Endothelial cell of umbilical vein (primary cell): ENCODE results near the gene SP140. TPM values are rescaled to one million over a fixed set of nuclear protein-coding genes. Genes with fewer than 3 reads are reported as not detected.
A peak's percentile ranks its signal among the peaks of the same experiment; 100 is the strongest.

Experiments
- BruUV-seq: library from RNA; stranded (reverse); fragments of 400-500 nt; replicated peaks from 2 replicates; lab custom pipeline; 2021; lab: Mats Ljungman, UMichigan
- CTCF ChIA-PET: fragments of 300-600, 350-600 bp; sonication (Branson Sonifier 250); formaldehyde crosslinking; loops from one replicate; lab custom pipeline; 2021; ENCODE audit warnings: antibody characterized with exemption, inconsistent platforms; lab: Charles Lee
- POLR2A ChIA-PET: fragments of 300-600, 350-600 bp; sonication (Branson Sonifier 250); formaldehyde crosslinking; loops from one replicate; lab custom pipeline; 2021; ENCODE audit warnings: antibody characterized with exemption, inconsistent platforms; lab: Charles Lee
- DNase-seq: peaks from one replicate; pipeline ENCODE4 v3.0.0-alpha.2; 2011; ENCODE audit warnings: low read depth, low spot score
- FAIRE-seq: peaks from 2 replicates; lab custom pipeline; 2011; peaks lifted over from hg19 to GRCh38; lab: Jason Lieb, UNC
- H2AFZ ChIP-seq: 2 replicates; pipeline ENCODE4 v1.6.0; 2012; ENCODE audit warnings: low read depth, low read length, control low read depth, inconsistent platforms
- H3K27ac ChIP-seq: 2 replicates; pipeline ENCODE4 v1.5.1; 2011; ENCODE audit warnings: low read depth, mild to moderate bottlenecking, control low read depth, low read length, moderate library complexity; ENCODE audit not compliant: insufficient read depth
- H3K27me3 ChIP-seq, 2 experiments: 2 replicates each; pipeline versions ENCODE4 v1.6.0 to v1.6.1; 2011; ENCODE audit warnings: low read length in 2 of 2, mixed read lengths in 1 of 2; ENCODE audit not compliant: control insufficient read depth in 2 of 2, insufficient read depth in 2 of 2
- H3K36me3 ChIP-seq, 2 experiments: 2 replicates in 1 of 2; 3 replicates in 1 of 2; pipeline ENCODE4 v1.5.1; 2011; ENCODE audit warnings: low read length in 2 of 2, mild to moderate bottlenecking in 1 of 2, moderate library complexity in 1 of 2; ENCODE audit not compliant: control insufficient read depth in 2 of 2, insufficient read depth in 2 of 2; ENCODE audit errors: extremely low read depth in 1 of 2
- H3K4me1 ChIP-seq: 3 replicates; pipeline ENCODE4 v1.5.1; 2011; ENCODE audit warnings: mild to moderate bottlenecking, low read length; ENCODE audit not compliant: control insufficient read depth, insufficient read depth; ENCODE audit errors: extremely low read depth
- H3K4me2 ChIP-seq: 2 replicates; pipeline ENCODE4 v1.6.1; 2011; ENCODE audit warnings: low read length, control low read depth, mixed read lengths; ENCODE audit not compliant: insufficient read depth
- H3K4me3 ChIP-seq, 3 experiments: fragments of 200-600 bp in 1 of 3; sonication (generic), shearing (Covaris generic) in 1 of 3; replicated peaks in 1 of 3; 2 replicates each; pipeline ENCODE4 v1.5.1; 2011 to 2016; ENCODE audit warnings: control low read depth in 3 of 3, low read length in 3 of 3, mild to moderate bottlenecking in 2 of 3, inconsistent platforms in 1 of 3, low read depth in 1 of 3, moderate library complexity in 1 of 3; ENCODE audit not compliant: insufficient read depth in 1 of 3
- H3K79me2 ChIP-seq: 2 replicates; pipeline ENCODE4 v1.6.0; 2012; ENCODE audit warnings: low read length, inconsistent platforms; ENCODE audit not compliant: control insufficient read depth, insufficient read depth
- H3K9ac ChIP-seq: replicated peaks from 2 replicates; pipeline ENCODE3; 2011; ENCODE audit warnings: low read length, control low read depth; ENCODE audit not compliant: insufficient read depth; ENCODE audit errors: extremely low read depth
- H3K9me1 ChIP-seq: replicated peaks from 3 replicates; pipeline ENCODE4 v1.6.0; 2011; ENCODE audit warnings: mild to moderate bottlenecking, low read length; ENCODE audit not compliant: control insufficient read depth, insufficient read depth; ENCODE audit errors: extremely low read depth
- H3K9me3 ChIP-seq: replicated peaks from 2 replicates; pipeline ENCODE4 v1.5.1; 2012; ENCODE audit warnings: low read length, inconsistent platforms; ENCODE audit not compliant: control insufficient read depth, insufficient read depth
- H4K20me1 ChIP-seq: replicated peaks from 2 replicates; pipeline ENCODE3; 2011; ENCODE audit warnings: mild to moderate bottlenecking, low read length; ENCODE audit not compliant: control insufficient read depth, insufficient read depth; ENCODE audit errors: extremely low read depth
- CTCF ChIP-seq, 2 donors: IDR thresholded peaks; 1 replicate in 1 of 2; 2 replicates in 1 of 2; pipeline ENCODE4 v1.5.1; 2011; ENCODE audit warnings: low read length in 2 of 2, mild to moderate bottlenecking in 2 of 2, moderate library complexity in 2 of 2, control low read depth in 1 of 2, inconsistent platforms in 1 of 2, low read depth in 1 of 2; ENCODE audit not compliant: insufficient read depth in 1 of 2; ENCODE audit errors: extremely low read depth in 1 of 2
- EZH2 ChIP-seq: IDR thresholded peaks from 2 replicates; pipeline ENCODE4 v1.6.1; 2012; ENCODE audit warnings: borderline replicate concordance, low read depth, mild to moderate bottlenecking, moderate library complexity, low read length, inconsistent platforms; ENCODE audit not compliant: severe bottlenecking
- GATA2 ChIP-seq: IDR thresholded peaks from 2 replicates; pipeline ENCODE4 v1.7.0; 2011; ENCODE audit warnings: low read depth, mild to moderate bottlenecking, moderate library complexity, mixed read lengths, low read length; ENCODE audit not compliant: insufficient read length, insufficient read depth
- JUN ChIP-seq: IDR thresholded peaks from 2 replicates; pipeline ENCODE4 v1.6.1; 2011; ENCODE audit warnings: borderline replicate concordance, low read depth; ENCODE audit not compliant: insufficient read length, insufficient read depth
- MAX ChIP-seq: IDR thresholded peaks from 2 replicates; pipeline ENCODE4 v1.6.1; 2011; ENCODE audit not compliant: insufficient read depth, insufficient read length
- MYC ChIP-seq: IDR thresholded peaks from one replicate; pipeline ENCODE4 v1.6.1; 2011; ENCODE audit warnings: mild to moderate bottlenecking, low read depth, low read length
- POLR2A ChIP-seq: IDR thresholded peaks from 2 replicates; pipeline ENCODE4 v1.6.1; 2012; ENCODE audit warnings: low read depth, mild to moderate bottlenecking, control low read depth, low read length
- POLR2AphosphoS5 ChIP-seq: IDR thresholded peaks from 2 replicates; pipeline ENCODE4 v1.6.1; 2012; ENCODE audit warnings: low read depth, mild to moderate bottlenecking, control low read depth, low read length, moderate library complexity; ENCODE audit not compliant: insufficient read depth
- dilution Hi-C: fragments of 300-500 bp; cut with MboI; formaldehyde crosslinking; loops from one replicate; pipeline ENCODE4 v1.15.0; 2019; ENCODE audit warnings: low sequenced_read_pairs; ENCODE audit not compliant: extremely low pct_ligation_motif_present
- intact Hi-C: fragments of 100-400 bp; cut with micrococcal nuclease; formaldehyde crosslinking; loops from one replicate; pipeline ENCODE4 v1.10.0; 2022
- polyA plus RNA-seq, 4 experiments: library from polyadenylated mRNA; depleted of rRNA in 3 of 4; stranded (reverse) in 3 of 4; unstranded in 1 of 4; fragments of >200 nt; gene quantifications; 2 replicates each; pipeline versions ENCODE4 v1.2.1 to v1.2.3, GENCODE V29; 2011 to 2012; ENCODE audit warnings: missing spikeins in 1 of 4
- total RNA-seq: library from RNA; stranded (reverse); gene quantifications from 2 replicates; pipeline ENCODE4 v1.2.3, GENCODE V29; 2021

The SP140 gene
- total and polyA plus RNA-seq, 2 donors (not counting 3 experiments of a cell fraction or from before 2014, with no cell fraction given): not detected

- CTCF ChIA-PET: no interaction called here
- POLR2A ChIA-PET: no interaction called here
- Histone ChIP-seq H4K20me1 (no peaks in the 10 kb centered on the region), H3K4me3 (no peak overlapping the region), H2AFZ (no peak overlapping the region), H3K4me2 (no peak overlapping the region), H3K27me3 (no peaks in the 10 kb centered on the region), H3K9me1 (no peaks in the 10 kb centered on the region), H3K9me3 (no peaks in the 10 kb centered on the region), H3K9ac (no peak overlapping the region), H3K27ac (no peak overlapping the region), H3K79me2 (peaks cover 5% of the 10 kb centered on the region), H3K4me1 (peaks cover 17% of the 10 kb centered on the region), H3K36me3 (no peaks in the 10 kb centered on the region)
- FAIRE-seq (no peak), DNase-seq (no peak)
- no TSS peak for BruUV-seq
- intact Hi-C loops: no loop called here
- dilution Hi-C loops: no loop called here
- TF ChIP-seq EZH2: no peak
- TF ChIP-seq POLR2AphosphoS5: no peak
- TF ChIP-seq CTCF (IDR thresholded peaks at IDR 0.05; ENCODE audit: extremely low read depth in 1 of 2, insufficient read depth in 1 of 2, low read depth in 1 of 2, low read length in 2 of 2): peak in 1 of 2 donors; percentile 21
- TF ChIP-seq JUN: no peak
Measured at GRCh38 chr2:230323385-230324106, 98.0 kb downstream of the SP140 start.

- H3K27ac ChIP-seq: no peak overlapping the region
- POLR2A ChIA-PET: no interaction called here
- H3K36me3 ChIP-seq: no peaks in the 10 kb centered on the region
- no peaks in the 10 kb centered on the region for H3K9me1 ChIP-seq
- H3K79me2 ChIP-seq: peaks cover 11% of the 10 kb centered on the region
- no peak for TF ChIP-seq CTCF (IDR thresholded peaks at IDR 0.05; ENCODE audit: extremely low read depth in 1 of 2, insufficient read depth in 1 of 2, low read depth in 1 of 2, low read length in 2 of 2)
- no peak for TF ChIP-seq MYC
- no peak for TF ChIP-seq GATA2
- no peak for TF ChIP-seq POLR2AphosphoS5
- no peak for TF ChIP-seq MAX
- TF ChIP-seq POLR2A: no peak
- peaks cover 17% of the 10 kb centered on the region for H3K4me1 ChIP-seq
- CTCF ChIA-PET: no interaction called here
- dilution Hi-C loops (no loop called here), intact Hi-C loops (no loop called here)
- no peak overlapping the region for H3K4me2 ChIP-seq
- FAIRE-seq (no peak), DNase-seq (no peak)
- no peak overlapping the region for H3K4me3 ChIP-seq
- H3K27me3 ChIP-seq: no peaks in the 10 kb centered on the region
- no peaks in the 10 kb centered on the region for H3K9me3 ChIP-seq
- BruUV-seq: no TSS peak
- no peak overlapping the region for H2AFZ ChIP-seq
- no peak overlapping the region for H3K9ac ChIP-seq
- H4K20me1 ChIP-seq: no peaks in the 10 kb centered on the region
Measured at GRCh38 chr2:230324503-230324902, 99.0 kb downstream of the SP140 start.
